Upper lobe of left lung (tissue), 6 donors: ENCODE measurements around the gene SFN. TPM values are rescaled to one million over a fixed set of nuclear protein-coding genes. Genes with fewer than 3 reads are reported as not detected.
"Not testable (repeated sequence)": the region's sequence is repeated elsewhere in the genome, so short reads cannot be mapped to it uniquely, and the experiment has no call there.

ENCODE experiments used
- ATAC-seq, 2 donors: fragments of 200-7000 bp; cut with Tn5 transposase; one replicate each; pipeline ENCODE4 v1.9.1; 2022; ENCODE audit warnings: mild to moderate bottlenecking in 2 of 2, moderate library complexity in 2 of 2; ENCODE audit not compliant: low FRiP score in 2 of 2
- DNase-seq, 2 donors: peaks; one replicate each; pipeline ENCODE4 v3.0.0-alpha.2; 2019 to 2020
- H3K27ac ChIP-seq, 4 donors: fragments of 200-600 bp; sonication (generic); one replicate each; pipeline ENCODE4 v1.5.1; 2016 to 2019
- H3K27me3 ChIP-seq, 4 donors: fragments of 200-600 bp; sonication (generic); one replicate each; pipeline ENCODE4 v1.5.1; 2017 to 2019
- H3K36me3 ChIP-seq, 4 donors: fragments of 200-600 bp; sonication (generic); one replicate each; pipeline ENCODE4 v1.5.1; 2016 to 2019
- H3K4me1 ChIP-seq, 4 donors: fragments of 200-600 bp; sonication (generic); one replicate each; pipeline ENCODE4 v1.5.1; 2018 to 2019
- H3K4me3 ChIP-seq, 4 donors: fragments of 200-600 bp; sonication (generic); one replicate each; pipeline ENCODE4 v1.5.1; 2017 to 2019; ENCODE audit warnings: mild to moderate bottlenecking in 2 of 4, moderate library complexity in 1 of 4
- H3K9me3 ChIP-seq, 4 donors: fragments of 200-600 bp; sonication (generic); one replicate each; pipeline ENCODE4 v1.5.1; 2018 to 2019
- CTCF ChIP-seq, 6 experiments: fragments of 450-650 bp in 4 of 6; fragments of 200-600 bp in 2 of 6; sonication (generic) in 2 of 6; IDR thresholded peaks; one replicate each; pipeline ENCODE4 v1.5.1; 2016 to 2019; ENCODE audit warnings: antibody characterized with exemption in 6 of 6
- EP300 ChIP-seq, 4 donors: sonication (generic); formaldehyde crosslinking; IDR thresholded peaks; one replicate each; pipeline ENCODE4 v1.5.1; 2017; ENCODE audit warnings: antibody characterized with exemption in 4 of 4, control low read depth in 2 of 4
- POLR2A ChIP-seq, 4 donors: fragments of 450-650 bp; IDR thresholded peaks; one replicate each; pipeline ENCODE4 v1.5.1; 2016 to 2017; ENCODE audit warnings: antibody characterized with exemption in 4 of 4, mild to moderate bottlenecking in 2 of 4
- POLR2AphosphoS5 ChIP-seq, 2 donors: sonication (generic); formaldehyde crosslinking; IDR thresholded peaks; one replicate each; pipeline ENCODE4 v1.5.1; 2017; ENCODE audit warnings: antibody characterized with exemption in 2 of 2
- WGBS, 2 donors: methylation state at CpG; one replicate each; pipeline ENCODE4 v1.1.5; 2017 to 2018; 5-methylcytosine and 5-hydroxymethylcytosine counted together
- total RNA-seq, 6 donors: library from RNA; depleted of rRNA in 4 of 6; stranded (reverse); fragments of >200 nt in 4 of 6; gene quantifications; one replicate each; pipeline versions ENCODE4 v1.1.0 to v1.2.1, GENCODE V29; 2016 to 2021
- donor health status: DM: no; HTN: no; CAD: no; lungs with moderate emphysema.
- donor health status: DM: no; HTN: yes; CAD: no; lungs with severe emphysema.

SFN gene
- total RNA-seq, 6 donors from 2014 or later, result 21.0 to 129 (median 70.1) TPM

- no peak for ATAC-seq
- Histone ChIP-seq H3K4me3 (no peak overlapping the region), H3K9me3 (no peaks in the 10 kb centered on the region), H3K36me3 (peaks cover 0 to 12% (median 3%) of the 10 kb centered on the region in 4 donors), H3K4me1 (peaks cover 15 to 26% (median 17%) of the 10 kb centered on the region in 4 donors), H3K27ac (peak overlapping the region; percentile 67 to 99 (median 98)), H3K27me3 (no peaks in the 10 kb centered on the region)
- DNase-seq, result peak in 1 of 2 donors; percentile 68
- WGBS, 2 donors, result 72 to 77% methylated on average over 7 of the region's 7 CpGs
- TF ChIP-seq EP300 (IDR thresholded peaks at IDR 0.05) (no peak), POLR2AphosphoS5 (IDR thresholded peaks at IDR 0.05) (no peak), POLR2A (IDR thresholded peaks at IDR 0.05) (no peak), CTCF (IDR thresholded peaks at IDR 0.05) (no peak)
These were observed 1.0 kb upstream of the SFN start for GRCh38 chr1:26861889-26862378.

GRCh38 chr1:26863685-26864077 is 732 bp downstream of the SFN start:
- Histone ChIP-seq H3K27me3 (no peaks in the 10 kb centered on the region), H3K36me3 (no peaks in the 10 kb centered on the region), H3K9me3 (no peaks in the 10 kb centered on the region), H3K27ac (peak overlapping the region; percentile 93 to 99 (median 98)), H3K4me3 (peak overlapping the region; percentile 18 to 65 (median 60)), H3K4me1 (peaks cover 16 to 30% (median 18%) of the 10 kb centered on the region in 4 donors)
- 56 to 71% methylated on average over 10 to 20 of the region's 20 CpGs for WGBS, 2 donors
- peak in 1 of 2 donors; percentile 69 for DNase-seq
- no peak for ATAC-seq
- TF ChIP-seq POLR2A (IDR thresholded peaks at IDR 0.05), result no peak
- TF ChIP-seq POLR2AphosphoS5 (IDR thresholded peaks at IDR 0.05), result no peak
- TF ChIP-seq CTCF (IDR thresholded peaks at IDR 0.05), result no peak
- TF ChIP-seq EP300 (IDR thresholded peaks at IDR 0.05), result no peak

- DNase-seq, result peak; percentile 97 to 98
- Histone ChIP-seq H3K4me3 (peak overlapping the region; percentile 51 to 65 (median 60)), H3K9me3 (no peaks in the 10 kb centered on the region), H3K27ac (peak overlapping the region; percentile 93 to 99 (median 98)), H3K27me3 (no peaks in the 10 kb centered on the region), H3K36me3 (no peaks in the 10 kb centered on the region), H3K4me1 (peaks cover 16 to 30% (median 18%) of the 10 kb centered on the region in 4 donors)
- TF ChIP-seq EP300 (IDR thresholded peaks at IDR 0.05) (peak in 1 of 4 donors; percentile 47), POLR2A (IDR thresholded peaks at IDR 0.05) (peak; percentile 30 to 91 (median 82)), POLR2AphosphoS5 (IDR thresholded peaks at IDR 0.05) (peak; percentile 81 to 93), CTCF (IDR thresholded peaks at IDR 0.05) (peak in 3 of 6 experiments; percentile 21 to 28 (median 23))
- 0% methylated on average over 9 to 58 of the region's 75 CpGs for WGBS, 2 donors
- ATAC-seq, result peak; percentile 96 to 97
These were observed 1.9 kb downstream of the SFN start for GRCh38 chr1:26864610-26865480.

- not testable (repeated sequence) for H3K4me1 ChIP-seq, H3K27ac ChIP-seq, H3K9me3 ChIP-seq, ATAC-seq, H3K4me3 ChIP-seq, H3K27me3 ChIP-seq, DNase-seq
- peaks cover 0 to 24% (median 3%) of the 10 kb centered on the region in 4 donors for H3K36me3 ChIP-seq
- 80 to 93% methylated on average over 2 of the region's 2 CpGs for WGBS, 2 donors
These were observed 10.1 kb downstream of the SFN start for GRCh38 chr1:26873097-26873496.

GRCh38 chr1:26874896-26875295 is 11.9 kb downstream of the SFN start:
- H3K4me3 ChIP-seq, result no peak overlapping the region
- H3K4me1 ChIP-seq, result peaks cover 0 to 4% (median 2%) of the 10 kb centered on the region in 4 donors
- 73 to 89% methylated on average over 4 of the region's 4 CpGs for WGBS, 2 donors
- no peaks in the 10 kb centered on the region for H3K9me3 ChIP-seq
- DNase-seq (no peak), ATAC-seq (no peak)
- H3K36me3 ChIP-seq, result peaks cover 7 to 42% (median 16%) of the 10 kb centered on the region in 4 donors
- no peaks in the 10 kb centered on the region for H3K27me3 ChIP-seq
- TF ChIP-seq POLR2AphosphoS5 (IDR thresholded peaks at IDR 0.05) (no peak), EP300 (IDR thresholded peaks at IDR 0.05) (no peak), CTCF (IDR thresholded peaks at IDR 0.05) (no peak), POLR2A (IDR thresholded peaks at IDR 0.05) (no peak)
- no peak overlapping the region for H3K27ac ChIP-seq
